GM23248 (cell line): ENCODE results near the gene C1QTNF1. TPM values are rescaled to one million over a fixed set of nuclear protein-coding genes. Genes with fewer than 3 reads are reported as not detected.

ENCODE experiments used
- DNase-seq: peaks from one replicate; pipeline ENCODE4 v3.0.0-alpha.2; 2015
- H2AFZ ChIP-seq: fragments of 200-600 bp; sonication (generic); 2 replicates; pipeline ENCODE4 v1.6.1; 2016; ENCODE audit warnings: antibody characterized with exemption
- H3F3A ChIP-seq: fragments of 200-600 bp; sonication (generic); 2 replicates; pipeline ENCODE4 v1.6.1; 2016; ENCODE audit warnings: mild to moderate bottlenecking, antibody characterized with exemption, mixed run types; ENCODE audit not compliant: insufficient read depth
- H3K27ac ChIP-seq: fragments of 200-600 bp; sonication (generic); 2 replicates; pipeline ENCODE4 v1.5.1; 2016; ENCODE audit warnings: mild to moderate bottlenecking
- H3K27me3 ChIP-seq: fragments of 200-600 bp; sonication (generic); replicated peaks from 2 replicates; pipeline ENCODE4 v1.6.1; 2016; ENCODE audit warnings: mild to moderate bottlenecking; ENCODE audit not compliant: insufficient read depth
- H3K36me3 ChIP-seq: fragments of 200-600 bp; sonication (generic); 2 replicates; pipeline ENCODE4 v1.6.1; 2016; ENCODE audit warnings: low read depth, mild to moderate bottlenecking
- H3K4me1 ChIP-seq: fragments of 200-600 bp; sonication (generic); 2 replicates; pipeline ENCODE4 v1.6.1; 2016; ENCODE audit warnings: mild to moderate bottlenecking; ENCODE audit not compliant: insufficient read depth
- H3K4me2 ChIP-seq: fragments of 200-600 bp; sonication (generic); one replicate; pipeline ENCODE4 v1.6.1; 2016; ENCODE audit warnings: mild to moderate bottlenecking; ENCODE audit not compliant: unreplicated experiment
- H3K4me3 ChIP-seq: fragments of 200-600 bp; sonication (generic); 2 replicates; pipeline ENCODE4 v1.5.1; 2016; ENCODE audit warnings: mild to moderate bottlenecking
- H3K79me2 ChIP-seq: fragments of 200-600 bp; sonication (generic); 2 replicates; pipeline ENCODE4 v1.6.1; 2016; ENCODE audit warnings: mild to moderate bottlenecking; ENCODE audit not compliant: insufficient read depth
- H3K9ac ChIP-seq: fragments of 200-600 bp; sonication (generic); 2 replicates; pipeline ENCODE4 v1.6.1; 2016; ENCODE audit warnings: mild to moderate bottlenecking
- H3K9me2 ChIP-seq: fragments of 200-600 bp; sonication (generic); 2 replicates; pipeline ENCODE4 v1.6.1; 2016; ENCODE audit warnings: mixed run types, mild to moderate bottlenecking, moderate library complexity; ENCODE audit not compliant: insufficient read depth
- H3K9me3 ChIP-seq: fragments of 200-600 bp; sonication (generic); one replicate; pipeline ENCODE4 v1.6.1; 2017; ENCODE audit warnings: low read depth
- H4K20me1 ChIP-seq: fragments of 200-600 bp; sonication (generic); 2 replicates; pipeline ENCODE4 v1.6.0; 2016; ENCODE audit not compliant: insufficient read depth
- EZH2 ChIP-seq: fragments of 200-600 bp; sonication (generic); IDR thresholded peaks from 2 replicates; pipeline ENCODE4 v1.6.1; 2018; ENCODE audit warnings: antibody characterized with exemption, mild to moderate bottlenecking; ENCODE audit not compliant: insufficient read depth, poor library complexity, severe bottlenecking
- EZH2phosphoT487 ChIP-seq: fragments of 200-600 bp; sonication (generic); IDR thresholded peaks from 2 replicates; pipeline ENCODE4 v1.6.1; 2018; ENCODE audit warnings: antibody characterized with exemption, moderate library complexity, mild to moderate bottlenecking, low read depth; ENCODE audit not compliant: insufficient read depth
- WGBS, 2 experiments: methylation state at CpG; one replicate each; pipeline ENCODE4 v1.1.6; 2015 to 2017; ENCODE audit warnings: low lambda C conversion rate in 2 of 2, low coverage in 1 of 2; ENCODE audit errors: missing lambda C conversion rate in 2 of 2; 5-methylcytosine and 5-hydroxymethylcytosine counted together
- in situ Hi-C: fragments of 300-500 bp; cut with MboI; formaldehyde crosslinking; loops from 2 replicates; pipeline ENCODE4 v1.15.0; 2020
- polyA plus RNA-seq: library from polyadenylated mRNA; unstranded; fragments of >200 nt; fragmentation: Nextera tagmentation; extraction: Ambion mirVana; gene quantifications from 2 replicates; pipeline ENCODE4 v1.2.1, GENCODE V29; 2016
- total RNA-seq: library from RNA; depleted of rRNA; stranded (reverse); fragments of >200 nt; shearing (Covaris generic); gene quantifications from 2 replicates; pipeline ENCODE4 v1.2.3, GENCODE V29; 2014

The C1QTNF1 gene
- total and polyA plus RNA-seq, 2 experiments from 2014 or later: 6.1 to 12.2 TPM

GRCh38 chr17:79064026-79064425 is 40.1 kb downstream of the C1QTNF1 start:
- no peaks in the 10 kb centered on the region for H4K20me1 ChIP-seq
- TF ChIP-seq EZH2 (no peak), EZH2phosphoT487 (no peak)
- 0 out of 2 replicates have a peak, but pooled peaks cover 6% of the 10 kb centered on the region for H3K27me3 ChIP-seq
- DNase-seq: no peak
- H2AFZ ChIP-seq: no peak overlapping the region
- no peaks in the 10 kb centered on the region for H3K79me2 ChIP-seq
- no peaks in the 10 kb centered on the region for H3K9me2 ChIP-seq
- no peaks in the 10 kb centered on the region for H3K4me1 ChIP-seq
- H3K4me3 ChIP-seq: no peak overlapping the region
- H3K9ac ChIP-seq: no peak overlapping the region
- in situ Hi-C loops: no loop called here
- H3F3A ChIP-seq: no peaks in the 10 kb centered on the region
- H3K4me2 ChIP-seq: no peak overlapping the region
- 52 to 55% methylated on average over 4 of the region's 4 CpGs for WGBS, 2 experiments
- no peaks in the 10 kb centered on the region for H3K36me3 ChIP-seq
- no peaks in the 10 kb centered on the region for H3K9me3 ChIP-seq
- no peak overlapping the region for H3K27ac ChIP-seq

GRCh38 chr17:79065105-79065670 is 41.2 kb downstream of the C1QTNF1 start:
- DNase-seq: peak; percentile 57

GRCh38 chr17:79066963-79067362 is 43.0 kb downstream of the C1QTNF1 start:
- no peak overlapping the region for H2AFZ ChIP-seq
- TF ChIP-seq EZH2: no peak
- no peak for TF ChIP-seq EZH2phosphoT487
- no peaks in the 10 kb centered on the region for H3F3A ChIP-seq
- 0 out of 2 replicates have a peak, but pooled peaks cover 6% of the 10 kb centered on the region for H3K27me3 ChIP-seq
- H3K4me3 ChIP-seq: no peak overlapping the region
- DNase-seq: no peak
- no peak overlapping the region for H3K4me2 ChIP-seq
- WGBS, 2 experiments: 77 to 95% methylated on average over 6 of the region's 6 CpGs
- no peak overlapping the region for H3K9ac ChIP-seq
- H3K4me1 ChIP-seq: no peaks in the 10 kb centered on the region
- H3K9me2 ChIP-seq: no peaks in the 10 kb centered on the region
- H4K20me1 ChIP-seq: no peaks in the 10 kb centered on the region
- H3K27ac ChIP-seq: no peak overlapping the region
- no peaks in the 10 kb centered on the region for H3K36me3 ChIP-seq
- H3K9me3 ChIP-seq: no peaks in the 10 kb centered on the region
- in situ Hi-C loops: no loop called here
- no peaks in the 10 kb centered on the region for H3K79me2 ChIP-seq

More at GRCh38 chr17:79065105-79065670, 41.2 kb downstream of the C1QTNF1 start:
- Histone ChIP-seq H4K20me1 (no peaks in the 10 kb centered on the region), H3K27ac (no peak overlapping the region), H3K36me3 (no peaks in the 10 kb centered on the region), H2AFZ (no peak overlapping the region), H3K4me3 (no peak overlapping the region), H3K4me1 (no peaks in the 10 kb centered on the region), H3K4me2 (no peak overlapping the region), H3K79me2 (no peaks in the 10 kb centered on the region), H3K9me3 (no peaks in the 10 kb centered on the region), H3K9ac (no peak overlapping the region), H3F3A (no peaks in the 10 kb centered on the region), H3K27me3 (0 out of 2 replicates have a peak, but pooled peaks cover 6% of the 10 kb centered on the region), H3K9me2 (no peaks in the 10 kb centered on the region)
- in situ Hi-C loops: no loop called here
- TF ChIP-seq EZH2: no peak
- TF ChIP-seq EZH2phosphoT487: no peak
- 49 to 57% methylated on average over 10 of the region's 10 CpGs for WGBS, 2 experiments

GRCh38 chr17:79070266-79070880 is 46.4 kb downstream of the C1QTNF1 start:
- H2AFZ ChIP-seq: no peak overlapping the region
- TF ChIP-seq EZH2 (no peak), EZH2phosphoT487 (no peak)

More at GRCh38 chr17:79070266-79070880, 46.4 kb downstream of the C1QTNF1 start:
- Histone ChIP-seq H3K27me3 (0 out of 2 replicates have a peak, but pooled peaks cover 6% of the 10 kb centered on the region), H4K20me1 (no peaks in the 10 kb centered on the region), H3K79me2 (no peaks in the 10 kb centered on the region), H3K9me2 (no peaks in the 10 kb centered on the region), H3F3A (no peaks in the 10 kb centered on the region), H3K4me3 (no peak overlapping the region), H3K4me2 (no peak overlapping the region), H3K9me3 (no peaks in the 10 kb centered on the region), H3K4me1 (no peaks in the 10 kb centered on the region), H3K27ac (no peak overlapping the region), H3K36me3 (no peaks in the 10 kb centered on the region), H3K9ac (no peak overlapping the region)
- in situ Hi-C loops: no loop called here
- WGBS, 2 experiments: 78 to 83% methylated on average over 9 of the region's 9 CpGs
- no peak for DNase-seq
